Measurements from ENCODE around the gene GOLGA8M.
"Not testable (repeated sequence)": the region's sequence is repeated elsewhere in the genome, so short reads cannot be mapped to it uniquely, and the experiment has no call there.

The GOLGA8M gene, protein sequence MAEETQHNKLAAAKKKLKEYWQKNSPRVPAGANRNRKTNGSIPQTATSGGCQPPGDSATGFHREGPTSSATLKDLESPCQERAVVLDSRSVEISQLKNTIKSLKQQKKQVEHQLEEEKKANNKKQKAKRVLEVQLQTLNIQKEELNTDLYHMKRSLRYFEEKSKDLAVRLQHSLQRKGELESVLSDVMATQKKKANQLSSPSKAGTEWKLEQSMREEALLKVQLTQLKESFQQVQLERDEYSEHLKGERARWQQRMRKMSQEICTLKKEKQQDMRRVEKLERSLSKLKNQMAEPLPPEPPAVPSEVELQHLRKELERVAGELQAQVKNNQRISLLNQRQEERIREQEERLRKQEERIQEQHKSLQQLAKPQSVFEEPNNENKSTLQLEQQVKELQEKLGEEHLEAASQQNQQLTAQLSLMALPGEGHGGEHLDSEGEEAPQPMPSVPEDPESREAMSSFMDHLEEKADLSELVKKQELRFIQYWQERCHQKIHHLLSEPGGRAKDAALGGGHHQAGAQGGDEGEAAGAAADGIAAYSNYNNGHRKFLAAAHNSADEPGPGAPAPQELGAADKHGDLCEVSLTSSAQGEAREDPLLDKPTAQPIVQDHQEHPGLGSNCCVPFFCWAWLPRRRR

DNA sequence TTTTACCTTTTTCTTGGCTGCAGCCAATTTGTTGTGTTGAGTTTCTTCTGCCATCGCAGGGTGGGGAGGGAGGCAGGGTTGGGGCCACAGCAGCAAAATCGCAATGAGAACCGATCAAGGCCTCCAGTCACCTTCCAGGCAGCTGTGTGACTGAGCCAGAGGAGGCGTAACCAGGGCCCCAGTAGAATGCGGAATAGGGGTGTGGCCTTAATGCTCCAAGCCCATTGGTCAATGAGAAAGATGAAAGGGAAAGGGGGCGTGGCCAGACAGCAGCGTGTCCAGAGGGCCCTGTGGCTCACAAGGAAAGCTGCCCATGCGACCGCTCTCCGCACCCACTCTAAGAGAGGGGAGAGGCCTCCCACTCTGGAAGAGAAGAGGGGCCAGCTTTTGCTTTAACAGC lies at the start of gene GOLGA8M:
TSS of gene GOLGA8M (minus strand) at position 152 of the 400 bp plus-strand sequence. CDS start at position 54, 98 bp downstream.
- not testable (repeated sequence) for DNase-seq (ENCODE audit: low spot score)

- DNase-seq (ENCODE audit: low spot score): not testable (repeated sequence)
Observed at GRCh38 chr15:28742890-28743289, 30.7 kb upstream of the GOLGA8M start.

DNA sequence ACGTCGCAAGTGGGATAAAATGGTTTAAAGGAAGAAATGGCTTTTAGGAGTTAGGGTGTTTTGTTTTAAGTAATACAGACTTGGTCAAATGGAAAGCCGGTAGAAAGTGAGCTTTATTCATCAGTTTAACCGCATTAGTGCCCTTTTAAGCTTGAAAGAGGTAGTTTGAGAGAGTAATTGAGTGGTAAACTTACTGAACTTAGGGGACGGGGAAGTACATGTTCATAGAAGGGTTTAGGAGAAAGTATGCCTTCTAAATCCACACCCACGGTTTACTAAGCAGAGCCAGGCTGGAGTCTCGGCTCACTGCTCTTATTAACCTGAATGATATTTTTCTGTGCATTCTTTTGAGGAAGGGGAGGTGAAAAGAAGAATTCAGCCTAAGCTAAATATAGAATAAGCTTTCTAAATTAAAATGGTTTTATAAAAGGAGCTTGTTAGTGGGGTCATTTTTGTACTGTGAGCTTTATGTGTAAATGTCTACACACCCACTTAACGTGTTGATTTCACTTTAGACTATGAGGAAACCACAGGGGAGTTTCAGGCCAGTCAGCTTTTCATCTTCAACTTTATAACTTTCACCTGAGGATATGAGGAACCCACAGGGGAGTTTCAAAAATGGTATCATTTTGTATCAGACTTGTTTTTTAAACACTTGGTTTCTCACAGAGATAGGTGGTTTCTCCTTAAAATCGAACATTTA lies 26.5 kb upstream of the GOLGA8M start:
- not testable (repeated sequence) for DNase-seq (ENCODE audit: low spot score)

DNA sequence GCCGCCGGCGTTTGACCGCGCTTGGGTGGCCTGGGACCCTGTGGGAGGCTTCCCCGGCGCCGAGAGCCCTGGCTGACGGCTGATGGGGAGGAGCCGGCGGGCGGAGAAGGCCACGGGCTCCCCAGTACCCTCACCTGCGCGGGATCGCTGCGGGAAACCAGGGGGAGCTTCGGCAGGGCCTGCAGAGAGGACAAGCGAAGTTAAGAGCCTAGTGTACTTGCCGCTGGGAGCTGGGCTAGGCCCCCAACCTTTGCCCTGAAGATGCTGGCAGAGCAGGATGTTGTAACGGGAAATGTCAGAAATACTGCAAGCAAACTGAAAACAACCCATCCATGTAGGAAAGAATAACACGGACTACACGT lies 26.0 kb upstream of the GOLGA8M start:
- DNase-seq (ENCODE audit: low spot score): not testable (repeated sequence)

- DNase-seq (ENCODE audit: low spot score): not testable (repeated sequence)
Observed at GRCh38 chr15:28737521-28738199, 25.4 kb upstream of the GOLGA8M start.

DNA sequence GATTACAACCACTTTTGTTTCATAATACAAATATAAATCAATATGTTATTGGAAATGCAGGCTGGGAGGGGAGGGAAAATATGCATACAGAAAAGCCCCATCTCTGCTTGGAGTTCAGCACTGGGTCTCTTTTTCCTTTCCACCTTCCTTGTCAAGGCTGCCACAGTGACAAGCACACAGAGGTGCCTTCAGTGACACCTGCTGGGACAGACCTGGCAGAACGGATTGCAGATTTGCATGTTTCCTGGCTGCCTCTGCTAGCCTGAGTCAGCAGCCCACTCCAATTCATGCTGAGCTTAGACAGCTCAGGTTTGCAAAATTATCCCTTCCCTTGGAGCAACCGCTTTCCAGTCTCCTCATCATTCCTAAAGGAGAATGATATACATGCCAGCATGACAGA lies 15.8 kb upstream of the GOLGA8M start:
- peak; percentile 1 for DNase-seq (ENCODE audit: low spot score)

DNA sequence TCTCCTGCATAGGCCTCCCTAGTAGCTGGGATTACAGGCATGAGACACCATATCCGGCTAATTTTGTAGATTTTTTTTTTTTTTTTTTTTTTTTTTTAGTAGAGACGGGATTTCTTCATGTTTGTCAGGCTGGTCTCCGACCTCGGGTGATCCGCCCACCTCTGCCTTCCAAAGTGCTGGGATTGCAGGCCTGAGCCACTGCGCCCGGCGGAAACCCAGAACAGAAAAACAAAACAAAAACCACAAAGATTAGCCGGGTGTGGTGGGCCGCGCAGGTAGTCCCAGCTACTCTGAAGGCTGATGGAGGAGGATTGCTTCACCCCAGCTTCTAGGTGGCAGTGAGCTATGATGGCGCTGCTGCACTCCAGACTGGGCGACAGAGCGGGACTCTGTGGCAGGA lies 14.8 kb upstream of the GOLGA8M start:
- not testable (repeated sequence) for DNase-seq (ENCODE audit: low spot score)

DNA sequence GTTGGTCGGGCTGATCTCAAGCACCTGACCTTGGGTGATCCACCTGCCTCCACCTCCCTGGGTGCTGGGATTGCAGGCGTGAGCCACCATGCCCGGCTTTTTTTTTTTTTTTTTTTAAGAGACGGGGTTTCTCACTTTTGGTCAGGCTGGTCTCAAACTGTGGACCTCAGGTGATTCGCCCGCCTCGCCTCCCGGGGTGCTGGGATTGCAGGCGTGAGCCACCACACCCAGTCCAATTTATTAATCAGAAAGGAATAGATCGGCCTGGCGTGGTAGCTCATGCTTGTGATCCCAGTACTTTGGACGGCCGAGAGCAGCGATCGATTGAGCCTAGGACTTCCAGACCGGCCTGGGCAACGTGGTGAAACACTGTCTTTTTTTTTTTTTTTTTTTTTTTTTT lies 13.9 kb upstream of the GOLGA8M start:
- DNase-seq (ENCODE audit: low spot score): no peak

DNA sequence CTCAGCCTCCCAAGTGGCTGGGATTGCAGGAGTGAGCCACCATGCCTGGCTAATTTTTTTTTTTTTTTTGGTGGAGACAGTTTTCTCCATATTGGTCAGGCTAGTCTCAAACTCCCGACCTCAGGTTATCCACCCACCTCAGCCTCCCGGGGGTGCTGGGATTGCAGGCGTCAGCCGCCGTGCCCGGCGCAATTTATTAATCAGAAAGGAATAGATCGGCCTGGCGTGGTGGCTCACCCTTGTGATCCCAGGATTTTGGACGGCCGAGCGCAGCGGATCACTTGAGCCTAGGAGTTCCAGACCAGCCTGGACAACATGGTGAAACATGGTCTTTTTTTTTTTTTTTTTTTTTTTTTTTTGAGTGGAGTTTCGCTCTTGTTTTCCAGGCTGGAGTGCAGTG lies 13.3 kb upstream of the GOLGA8M start:
- DNase-seq (ENCODE audit: low spot score): no peak

- DNase-seq (ENCODE audit: low spot score): not testable (repeated sequence)
Observed at GRCh38 chr15:28723986-28724385, 11.8 kb upstream of the GOLGA8M start.

- DNase-seq (ENCODE audit: low spot score): not testable (repeated sequence)
Observed at GRCh38 chr15:28719626-28720025, 7.4 kb upstream of the GOLGA8M start.

- DNase-seq (ENCODE audit: low spot score): not testable (repeated sequence)
Observed at GRCh38 chr15:28718576-28718975, 6.4 kb upstream of the GOLGA8M start.

- DNase-seq (ENCODE audit: low spot score): not testable (repeated sequence)
Observed at GRCh38 chr15:28714176-28714575, 2.0 kb upstream of the GOLGA8M start.

- not testable (repeated sequence) for DNase-seq (ENCODE audit: low spot score)
Observed at GRCh38 chr15:28703927-28704326, 8.3 kb downstream of the GOLGA8M start.

DNA sequence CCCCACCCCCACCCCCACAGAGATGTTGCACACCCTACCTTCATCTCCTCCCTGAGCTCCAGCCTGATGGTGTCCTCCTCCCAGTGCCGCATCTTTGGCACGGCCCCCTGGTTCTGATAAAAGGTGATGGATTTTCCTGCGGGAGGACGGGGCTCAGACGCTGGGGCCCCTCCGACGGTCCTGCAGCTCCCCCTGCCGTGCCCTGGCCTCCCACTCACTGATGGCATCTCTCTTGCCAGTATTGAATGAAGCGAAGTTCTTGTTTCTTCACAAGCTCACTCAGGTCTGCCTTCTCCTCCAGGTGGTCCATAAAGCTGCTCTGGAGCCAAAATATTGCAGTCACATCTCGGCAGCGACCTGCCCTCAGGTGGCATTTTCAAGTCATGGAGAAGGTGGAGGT lies 9.8 kb downstream of the GOLGA8M start:
- DNase-seq (ENCODE audit: low spot score): not testable (repeated sequence)

DNA sequence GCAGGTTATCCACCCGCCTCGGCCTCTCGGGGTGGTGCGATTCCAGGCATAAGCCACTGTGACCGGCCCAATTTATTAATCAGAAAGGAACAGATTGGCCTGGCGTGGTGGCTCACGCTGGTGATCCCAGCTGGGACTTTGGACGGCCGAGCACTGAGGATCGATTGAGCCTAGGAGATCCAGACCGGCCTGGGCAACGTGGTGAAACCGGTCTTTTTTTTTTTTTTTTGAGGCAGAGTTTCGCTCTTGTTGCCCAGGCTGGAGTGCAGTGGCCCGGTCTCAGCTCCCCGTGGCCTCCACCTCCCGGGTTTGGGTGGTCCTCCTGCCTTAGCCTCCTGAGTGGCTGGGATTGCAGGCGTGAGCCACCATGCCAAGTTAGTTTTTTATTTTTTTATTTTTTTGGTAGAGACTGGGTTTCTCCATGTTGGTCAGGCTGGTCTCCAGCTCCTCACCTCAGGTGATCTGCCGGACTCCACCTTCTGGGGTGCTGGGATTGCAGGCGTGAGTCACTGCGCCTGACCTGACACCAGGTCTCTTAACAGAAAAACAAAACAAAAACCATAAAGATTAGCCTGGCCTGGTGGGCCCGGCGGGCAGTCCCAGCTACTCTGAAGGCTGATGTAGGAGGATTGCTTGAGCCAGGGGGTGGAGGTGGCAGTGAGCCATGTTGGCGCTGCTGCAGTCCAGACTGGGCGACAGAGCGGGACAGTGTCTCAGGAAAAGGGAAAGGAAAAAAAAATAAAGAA lies 18.0 kb downstream of the GOLGA8M start:
- not testable (repeated sequence) for DNase-seq (ENCODE audit: low spot score)

- not testable (repeated sequence) for DNase-seq (ENCODE audit: low spot score)
Observed at GRCh38 chr15:28693021-28693420, 19.2 kb downstream of the GOLGA8M start.

DNA sequence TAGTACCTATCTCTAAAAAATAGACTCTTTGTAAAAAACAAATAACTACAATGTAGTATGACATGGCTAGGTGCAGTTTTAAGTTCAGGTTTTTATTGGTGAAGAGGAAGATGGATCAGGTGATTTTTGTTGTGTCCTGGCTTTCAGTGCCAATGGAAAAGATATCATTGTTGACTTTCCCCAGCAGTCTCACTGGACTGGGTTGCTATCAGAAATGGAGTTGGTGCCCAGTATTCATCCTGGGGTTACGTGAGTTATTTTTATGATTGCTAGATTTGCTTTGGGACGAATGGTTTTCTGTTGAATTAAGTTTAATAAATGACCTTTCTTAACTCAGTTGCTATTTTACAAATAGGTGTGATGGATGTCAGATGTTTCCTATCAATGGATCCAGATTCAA lies 38.7 kb downstream of the GOLGA8M start:
- not testable (repeated sequence) for DNase-seq (ENCODE audit: low spot score)

DNA sequence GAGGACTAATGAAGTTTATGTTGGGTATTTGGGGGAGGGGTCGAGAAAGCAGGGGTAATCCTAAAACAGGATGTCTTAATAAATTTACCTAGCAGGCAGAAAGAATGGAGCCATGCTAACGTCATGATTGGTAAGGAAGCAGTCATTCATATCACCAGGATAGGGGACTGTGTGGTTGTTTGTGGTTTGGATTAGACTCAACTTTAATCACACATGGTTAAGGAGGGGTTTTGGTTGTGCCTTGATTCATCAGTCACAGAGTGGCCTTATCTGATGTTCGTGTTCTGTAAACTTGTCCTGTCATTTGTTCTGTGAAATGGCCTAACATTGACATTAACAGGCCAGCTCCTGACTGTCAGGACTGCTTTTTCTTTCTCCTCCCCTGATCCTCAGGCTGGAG lies 40.1 kb downstream of the GOLGA8M start:
- DNase-seq (ENCODE audit: low spot score): not testable (repeated sequence)

DNA sequence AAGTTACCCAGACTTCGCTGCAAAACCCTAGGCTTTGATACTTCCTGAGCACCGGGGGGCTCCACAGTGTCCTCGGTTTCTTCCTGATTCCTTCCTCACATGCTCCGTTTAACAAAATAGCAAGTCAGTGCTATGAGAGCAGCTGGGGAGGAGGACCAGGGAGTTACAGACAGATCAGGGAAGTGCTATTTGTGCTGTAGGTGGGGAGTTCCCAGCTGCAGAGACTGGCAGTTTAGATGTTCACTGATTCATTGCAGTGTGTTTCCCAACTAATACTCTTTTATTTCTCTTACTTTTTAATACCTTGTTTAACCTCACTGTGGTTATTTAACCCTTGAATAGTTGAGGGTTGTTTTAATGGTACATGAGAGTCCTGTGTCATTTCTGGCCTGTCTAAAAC lies 45.8 kb downstream of the GOLGA8M start:
- DNase-seq (ENCODE audit: low spot score): not testable (repeated sequence)

GRCh38 chr15:28664575-28664974 lies 47.6 kb downstream of the GOLGA8M start:
- not testable (repeated sequence) for DNase-seq (ENCODE audit: low spot score)
